Measurements from ENCODE around the gene SENP1. TPM values are rescaled to one million over a fixed set of nuclear protein-coding genes. Genes with fewer than 3 reads are reported as not detected.

Gene SENP1
- total RNA-seq, 3 donors from 2014 or later: 12.7 to 20.8 (median 17.4) TPM

GRCh38 chr12:48053122-48053521 is 52.8 kb downstream of the SENP1 start:
- ATAC-seq (no peak), DNase-seq (no peak)
- H3K4me1 ChIP-seq (ENCODE audit: low read depth): no peaks in the 10 kb centered on the region
- H3K36me3 ChIP-seq (ENCODE audit: low read depth): no peaks in the 10 kb centered on the region
- intact Hi-C loops (cut with DNase I, micrococcal nuclease): no loop called here
- no peak for TF ChIP-seq CTCF (IDR thresholded peaks at IDR 0.05)
- H3K4me3 ChIP-seq: no peak overlapping the region
- no peaks in the 10 kb centered on the region for H3K9me3 ChIP-seq

- Histone ChIP-seq H3K4me1 (ENCODE audit: low read depth) (no peaks in the 10 kb centered on the region), H3K4me3 (no peak overlapping the region), H3K36me3 (ENCODE audit: low read depth) (no peaks in the 10 kb centered on the region), H3K9me3 (no peaks in the 10 kb centered on the region)
- no peak for DNase-seq
- no peak for ATAC-seq
- TF ChIP-seq CTCF (IDR thresholded peaks at IDR 0.05): no peak
- intact Hi-C loops (cut with DNase I, micrococcal nuclease): no loop called here
Measured at GRCh38 chr12:48051681-48052080, 54.2 kb downstream of the SENP1 start.

GRCh38 chr12:48050174-48050573 is 55.7 kb downstream of the SENP1 start:
- Histone ChIP-seq H3K4me1 (ENCODE audit: low read depth) (no peaks in the 10 kb centered on the region), H3K4me3 (no peak overlapping the region), H3K36me3 (ENCODE audit: low read depth) (peaks cover 5% of the 10 kb centered on the region), H3K9me3 (no peaks in the 10 kb centered on the region)
- ATAC-seq (no peak), DNase-seq (no peak)
- intact Hi-C loops (cut with DNase I, micrococcal nuclease): no loop called here
- TF ChIP-seq CTCF (IDR thresholded peaks at IDR 0.05): no peak

GRCh38 chr12:48045965-48046518 is 59.8 kb downstream of the SENP1 start:
- peaks cover 5% of the 10 kb centered on the region for H3K36me3 ChIP-seq (ENCODE audit: low read depth)
- no peaks in the 10 kb centered on the region for H3K4me1 ChIP-seq (ENCODE audit: low read depth)
- no peaks in the 10 kb centered on the region for H3K9me3 ChIP-seq
- no peak for ATAC-seq
- no peak for TF ChIP-seq CTCF (IDR thresholded peaks at IDR 0.05)
- H3K4me3 ChIP-seq: no peak overlapping the region
- intact Hi-C loops (cut with DNase I, micrococcal nuclease): no loop called here
- DNase-seq: no peak

GRCh38 chr12:48045061-48045846 is 60.6 kb downstream of the SENP1 start:
- H3K36me3 ChIP-seq (ENCODE audit: low read depth): peaks cover 5% of the 10 kb centered on the region

More at GRCh38 chr12:48045061-48045846, 60.6 kb downstream of the SENP1 start:
- ATAC-seq: no peak
- Histone ChIP-seq H3K4me3 (no peak overlapping the region), H3K4me1 (ENCODE audit: low read depth) (peaks cover 5% of the 10 kb centered on the region), H3K9me3 (no peaks in the 10 kb centered on the region)
- no peak for TF ChIP-seq CTCF (IDR thresholded peaks at IDR 0.05)
- intact Hi-C loops (cut with DNase I, micrococcal nuclease): no loop called here
- DNase-seq: no peak
